Islet of Langerhans (tissue), 1 donor: Measurements from ENCODE around the gene SMARCD2.
"Not testable (repeated sequence)": the region's sequence is repeated elsewhere in the genome, so short reads cannot be mapped to it uniquely, and the experiment has no call there.

Source experiments
- FAIRE-seq: peaks from one replicate; lab custom pipeline; 2011; peaks lifted over from hg19 to GRCh38; lab: Jason Lieb, UNC

The SMARCD2 gene

GRCh38 chr17:63842540-63843386, at the start of gene SMARCD2:
SMARCD2 (minus strand) TSS chr17:63842685; CDS start chr17:63842674, 11 bp downstream.
- FAIRE-seq = no peak

GRCh38 chr17:63889026-63889848, 46.8 kb upstream of the SMARCD2 start:
- not testable (repeated sequence) for FAIRE-seq

GRCh38 chr17:63885119-63885518, 42.6 kb upstream of the SMARCD2 start:
- not testable (repeated sequence) for FAIRE-seq

- not testable (repeated sequence) for FAIRE-seq
Measured at GRCh38 chr17:63882626-63883126, 40.2 kb upstream of the SMARCD2 start.

- no peak for FAIRE-seq
Measured at GRCh38 chr17:63881935-63882601, 39.6 kb upstream of the SMARCD2 start, which contains the start of gene GH2. GH2 (minus strand) TSS chr17:63881944; CDS start chr17:63881801, 143 bp downstream.

- FAIRE-seq = not testable (repeated sequence)
Measured at GRCh38 chr17:63881337-63881736, 38.9 kb upstream of the SMARCD2 start.

GRCh38 chr17:63880706-63881105, 38.2 kb upstream of the SMARCD2 start:
- FAIRE-seq = no peak

- not testable (repeated sequence) for FAIRE-seq
Measured at GRCh38 chr17:63878413-63878812, 35.9 kb upstream of the SMARCD2 start.

- not testable (repeated sequence) for FAIRE-seq
Measured at GRCh38 chr17:63874693-63875092, 32.2 kb upstream of the SMARCD2 start.

- not testable (repeated sequence) for FAIRE-seq
Measured at GRCh38 chr17:63874061-63874626, 31.7 kb upstream of the SMARCD2 start.

GRCh38 chr17:63873577-63873976, 31.1 kb upstream of the SMARCD2 start, which contains the start of gene CSH2:
CSH2 (minus strand) TSS chr17:63873677; CDS start chr17:63873614, 63 bp downstream.
- not testable (repeated sequence) for FAIRE-seq

GRCh38 chr17:63871646-63872365, 29.3 kb upstream of the SMARCD2 start:
- FAIRE-seq = not testable (repeated sequence)

- FAIRE-seq = not testable (repeated sequence)
Measured at GRCh38 chr17:63870292-63870665, 27.8 kb upstream of the SMARCD2 start.

GRCh38 chr17:63869491-63870291, 27.2 kb upstream of the SMARCD2 start:
- not testable (repeated sequence) for FAIRE-seq

- not testable (repeated sequence) for FAIRE-seq
Measured at GRCh38 chr17:63866625-63867024, 24.1 kb upstream of the SMARCD2 start.

- no peak for FAIRE-seq
Measured at GRCh38 chr17:63859257-63859656, 16.8 kb upstream of the SMARCD2 start.

- not testable (repeated sequence) for FAIRE-seq
Measured at GRCh38 chr17:63856425-63856824, 13.9 kb upstream of the SMARCD2 start.

- FAIRE-seq = no peak
Measured at GRCh38 chr17:63855185-63855584, 12.7 kb upstream of the SMARCD2 start.

GRCh38 chr17:63854709-63855108, 12.2 kb upstream of the SMARCD2 start:
- no peak for FAIRE-seq

- no peak for FAIRE-seq
Measured at GRCh38 chr17:63853260-63853659, 10.8 kb upstream of the SMARCD2 start.
